Embryonic facial prominence (tissue), 1 donor: ENCODE results near the gene DMBT1.
"Not testable (repeated sequence)": the region's sequence is repeated elsewhere in the genome, so short reads cannot be mapped to it uniquely, and the experiment has no call there.

Experiments
- DNase-seq: peaks from one replicate; pipeline ENCODE4 v3.0.0-alpha.2; 2016; ENCODE audit errors: extremely low spot score

The DMBT1 gene

DNA sequence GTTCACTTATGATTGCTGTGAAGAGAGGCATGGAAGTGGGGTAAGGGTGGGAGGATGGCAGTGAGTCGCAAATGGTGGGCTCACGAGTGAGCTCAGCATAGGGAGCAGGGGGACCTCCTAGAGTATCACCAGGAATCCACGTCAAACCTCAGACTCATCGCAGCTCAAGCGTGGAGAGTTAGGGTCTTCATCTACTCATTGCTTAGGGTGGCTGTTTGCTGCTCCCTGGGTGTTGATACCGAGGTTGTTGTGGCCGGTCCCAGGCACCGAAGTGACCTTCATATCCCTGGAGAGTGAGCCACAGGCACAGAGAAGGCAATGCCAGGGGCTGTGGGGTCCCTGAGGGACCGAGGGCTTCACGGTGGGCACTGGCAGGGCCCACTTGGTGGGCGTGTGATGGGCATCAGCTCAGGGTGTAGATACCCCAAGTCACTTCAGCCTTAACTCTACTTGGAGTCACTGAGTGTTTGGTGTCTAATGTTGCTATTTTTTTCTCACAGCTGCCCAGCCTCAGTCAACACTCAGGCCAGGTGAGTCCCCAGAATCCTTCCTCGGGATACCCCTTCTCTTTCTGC lies 16.8 kb downstream of the DMBT1 start:
- DNase-seq: no peak

DNA sequence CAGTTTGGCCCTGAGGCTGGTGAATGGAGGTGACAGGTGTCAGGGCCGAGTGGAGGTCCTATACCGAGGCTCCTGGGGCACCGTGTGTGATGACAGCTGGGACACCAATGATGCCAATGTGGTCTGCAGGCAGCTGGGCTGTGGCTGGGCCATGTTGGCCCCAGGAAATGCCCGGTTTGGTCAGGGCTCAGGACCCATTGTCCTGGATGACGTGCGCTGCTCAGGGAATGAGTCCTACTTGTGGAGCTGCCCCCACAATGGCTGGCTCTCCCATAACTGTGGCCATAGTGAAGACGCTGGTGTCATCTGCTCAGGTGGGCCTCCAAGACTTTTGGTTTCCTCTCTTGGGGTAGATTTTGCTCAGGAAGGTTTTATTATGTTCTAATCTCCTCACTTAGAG lies 25.5 kb downstream of the DMBT1 start:
- DNase-seq: not testable (repeated sequence)

DNA sequence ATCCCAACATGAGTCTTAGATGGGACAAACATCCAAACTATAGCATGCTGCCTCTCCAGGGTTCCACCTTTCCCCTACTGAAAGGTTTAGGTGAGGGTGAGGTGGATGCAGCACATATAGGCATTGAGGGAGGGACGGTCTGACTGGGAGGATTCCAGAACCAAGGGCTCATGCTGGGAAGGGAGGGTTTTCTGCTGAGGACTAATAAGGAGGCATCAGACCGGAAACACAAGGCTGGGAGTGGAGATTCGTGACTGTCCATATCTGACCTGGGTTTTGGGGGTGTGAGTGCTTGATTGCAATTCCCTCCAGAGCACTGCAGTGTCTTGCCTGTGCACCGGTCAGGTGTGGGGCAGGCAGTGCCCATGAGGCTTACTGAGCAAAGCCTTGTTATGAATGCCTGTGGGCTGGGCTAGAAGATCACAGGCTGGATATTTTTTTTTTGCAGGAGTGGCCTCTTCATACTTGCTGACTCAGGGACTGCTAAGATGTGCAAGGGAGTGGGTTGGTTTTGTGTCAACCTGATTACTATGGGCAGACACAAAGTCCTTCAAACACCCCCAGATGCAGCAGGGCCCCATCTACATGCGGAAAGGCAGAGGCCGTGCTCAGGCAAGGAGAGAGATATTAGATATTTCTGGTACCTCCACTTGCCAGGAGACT lies 26.7 kb downstream of the DMBT1 start:
- DNase-seq: no peak

DNA sequence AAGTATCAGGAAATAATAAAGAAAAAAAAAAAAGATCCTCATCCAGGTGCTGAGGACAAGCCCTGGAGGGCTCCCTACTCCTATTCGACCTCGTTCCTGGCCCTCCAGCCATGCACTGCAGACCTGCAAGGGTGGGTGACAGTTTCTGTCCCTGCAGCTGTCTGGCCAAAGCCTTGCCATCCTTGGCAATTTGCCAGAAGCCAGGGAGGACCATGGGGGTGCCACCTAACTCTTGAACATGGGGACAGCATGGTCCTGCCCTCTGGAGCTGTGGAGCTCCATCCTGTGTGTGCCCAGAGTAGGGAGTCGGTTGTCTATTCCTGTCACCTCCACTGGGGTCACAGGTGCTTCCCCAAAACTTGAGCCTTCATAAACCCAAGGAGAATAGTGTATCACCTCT lies 27.8 kb downstream of the DMBT1 start:
- DNase-seq: no peak

DNA sequence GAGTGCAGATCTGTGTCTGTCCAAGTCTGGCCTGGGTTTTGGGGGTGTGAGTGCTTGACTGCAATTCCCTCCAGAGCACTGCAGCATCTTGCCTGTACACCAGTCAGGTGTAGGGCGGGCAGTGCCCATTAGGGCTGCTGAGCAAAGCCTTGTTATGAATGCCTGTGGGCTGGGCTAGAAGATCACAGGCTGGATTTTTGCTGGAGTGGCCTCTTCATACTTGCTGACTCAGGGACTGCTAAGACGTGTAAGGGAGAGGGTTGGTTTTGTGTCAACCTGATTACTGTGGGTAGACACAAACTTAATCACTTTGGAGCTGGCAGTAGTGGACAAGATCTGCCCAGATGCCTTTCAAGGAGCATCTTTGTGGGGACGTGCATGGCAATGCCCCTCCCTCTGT lies 29.6 kb downstream of the DMBT1 start:
- DNase-seq: no peak

DNA sequence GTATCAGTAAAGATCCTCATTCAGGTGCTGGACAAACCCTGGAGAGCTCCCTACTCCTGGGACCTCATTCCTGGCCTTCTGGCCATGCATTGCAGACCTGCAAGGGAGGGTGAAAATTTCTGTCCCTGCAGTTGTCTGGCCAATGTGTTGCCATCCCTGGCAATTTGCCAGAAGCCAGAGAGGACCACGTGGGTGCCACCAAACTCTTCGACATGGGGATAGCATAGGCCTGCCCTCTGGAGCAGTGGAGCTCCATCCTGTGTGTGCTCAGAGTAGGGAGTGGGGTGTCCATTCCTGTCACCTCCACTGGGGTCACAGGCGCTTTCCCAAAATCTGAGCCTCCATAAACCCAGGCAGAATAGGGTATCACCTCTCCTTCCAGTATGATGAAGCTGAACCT lies 31.2 kb downstream of the DMBT1 start:
- DNase-seq: no peak

DNA sequence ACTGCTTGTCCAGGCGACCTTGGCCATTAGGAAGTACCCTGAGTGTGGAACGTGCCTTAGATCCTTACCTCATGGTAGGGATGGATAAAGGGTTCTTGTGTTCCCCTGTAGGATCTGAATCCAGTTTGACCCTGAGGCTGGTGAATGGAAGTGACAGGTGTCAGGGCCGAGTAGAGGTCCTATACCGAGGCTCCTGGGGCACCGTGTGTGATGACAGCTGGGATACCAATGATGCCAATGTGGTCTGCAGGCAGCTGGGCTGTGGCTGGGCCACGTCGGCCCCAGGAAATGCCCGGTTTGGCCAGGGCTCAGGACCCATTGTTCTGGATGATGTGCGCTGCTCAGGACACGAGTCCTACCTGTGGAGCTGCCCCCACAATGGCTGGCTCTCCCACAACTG lies 31.6 kb downstream of the DMBT1 start:
- DNase-seq: no peak

DNA sequence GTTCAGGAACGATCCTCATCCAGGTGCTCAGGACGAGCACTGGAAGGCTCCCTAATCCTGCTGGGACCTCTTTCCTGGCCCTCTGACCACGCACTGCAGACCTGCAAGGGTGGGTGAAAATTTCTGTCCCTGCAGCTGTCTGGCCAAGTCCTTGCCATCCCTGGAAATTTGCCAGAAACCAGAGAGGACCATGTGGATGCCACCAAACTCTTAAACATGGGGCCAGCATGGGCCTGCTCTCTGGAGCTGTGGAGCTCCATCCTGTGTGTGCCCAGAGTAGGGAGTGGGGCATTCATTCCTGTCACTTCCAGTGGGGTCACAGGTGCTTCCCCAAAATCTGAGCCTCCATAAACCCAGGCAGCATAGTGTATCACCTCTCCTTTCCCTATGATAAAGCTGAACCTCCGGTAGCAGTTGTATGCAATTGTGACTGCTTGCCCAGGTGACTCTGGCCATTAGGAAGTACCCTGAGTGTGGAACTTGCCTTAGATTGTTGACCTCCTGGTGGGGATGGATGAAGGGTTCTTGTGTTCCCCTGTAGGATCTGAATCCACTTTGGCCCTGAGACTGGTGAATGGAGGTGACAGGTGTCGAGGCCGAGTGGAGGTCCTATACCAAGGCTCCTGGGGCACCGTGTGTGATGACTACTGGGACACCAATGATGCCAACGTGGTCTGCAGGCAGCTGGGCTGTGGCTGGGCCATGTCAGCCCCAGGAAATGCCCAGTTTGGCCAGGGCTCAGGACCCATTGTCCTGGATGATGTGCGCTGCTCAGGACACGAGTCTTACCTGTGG lies 57.1 kb downstream of the DMBT1 start:
- DNase-seq: no peak

DNA sequence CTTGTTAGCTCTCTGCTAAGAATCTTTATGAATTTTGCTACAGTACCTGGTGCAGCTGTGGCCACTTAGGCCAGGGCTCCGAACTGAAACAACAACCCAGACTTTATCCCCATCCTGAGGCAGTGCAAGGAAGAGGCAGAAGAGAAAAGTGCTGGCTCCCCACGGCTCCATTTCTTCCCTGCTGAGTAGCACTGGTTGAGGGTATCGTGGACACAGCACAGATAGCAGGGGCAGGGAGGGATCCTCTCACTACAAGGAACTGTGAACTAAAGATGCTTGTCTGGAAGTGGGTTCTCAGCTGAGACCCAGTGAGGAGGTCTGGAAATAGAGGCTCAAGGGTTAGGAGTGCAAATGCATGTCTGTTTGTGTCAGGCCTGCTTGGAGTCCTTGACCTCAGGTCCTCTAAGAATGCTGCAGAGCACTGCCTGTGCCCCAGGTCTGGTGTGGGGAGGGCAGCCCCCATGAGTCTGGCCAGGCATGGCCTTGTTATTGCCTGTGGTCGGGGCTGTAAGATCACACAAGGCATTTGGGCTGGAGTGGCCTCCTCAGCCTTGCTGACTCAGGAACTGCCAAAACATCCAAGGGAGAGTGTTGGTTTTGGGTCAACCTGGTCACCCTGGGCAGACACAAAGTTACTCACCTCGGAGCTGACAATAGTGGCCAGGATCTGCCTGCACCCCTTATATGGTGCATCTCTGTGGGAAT lies 58.1 kb downstream of the DMBT1 start:
- DNase-seq: no peak

DNA sequence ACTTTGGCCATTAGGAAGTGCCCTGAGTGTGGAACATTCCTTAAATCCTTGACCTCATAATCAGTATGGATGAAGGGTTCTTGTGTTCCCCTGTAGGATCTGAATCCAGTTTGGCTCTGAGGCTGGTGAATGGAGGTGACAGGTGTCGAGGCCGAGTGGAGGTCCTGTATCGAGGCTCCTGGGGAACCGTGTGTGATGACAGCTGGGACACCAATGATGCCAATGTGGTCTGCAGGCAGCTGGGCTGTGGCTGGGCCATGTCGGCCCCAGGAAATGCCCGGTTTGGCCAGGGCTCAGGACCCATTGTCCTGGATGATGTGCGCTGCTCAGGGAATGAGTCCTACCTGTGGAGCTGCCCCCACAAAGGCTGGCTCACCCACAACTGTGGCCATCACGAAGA lies 60.4 kb downstream of the DMBT1 start:
- not testable (repeated sequence) for DNase-seq

DNA sequence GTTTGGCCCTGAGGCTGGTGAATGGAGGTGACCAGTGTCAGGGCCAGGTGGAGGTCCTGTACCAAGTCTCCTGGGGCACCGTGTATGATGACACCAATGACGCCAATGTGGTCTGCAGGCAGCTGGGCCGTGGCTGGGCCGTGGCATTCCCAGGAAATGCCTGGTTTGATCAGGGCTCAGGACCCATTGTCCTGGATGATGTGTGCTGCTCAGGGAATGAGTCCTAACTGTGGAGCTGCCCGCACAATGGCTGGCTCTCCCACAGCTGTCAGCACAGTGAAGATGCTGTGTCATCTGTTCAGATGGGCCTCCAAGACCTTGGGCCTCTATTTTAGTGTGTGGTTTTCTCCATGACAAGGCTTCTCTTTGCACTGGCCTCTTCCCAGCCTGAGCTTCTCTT lies 64.0 kb downstream of the DMBT1 start:
- no peak for DNase-seq

DNA sequence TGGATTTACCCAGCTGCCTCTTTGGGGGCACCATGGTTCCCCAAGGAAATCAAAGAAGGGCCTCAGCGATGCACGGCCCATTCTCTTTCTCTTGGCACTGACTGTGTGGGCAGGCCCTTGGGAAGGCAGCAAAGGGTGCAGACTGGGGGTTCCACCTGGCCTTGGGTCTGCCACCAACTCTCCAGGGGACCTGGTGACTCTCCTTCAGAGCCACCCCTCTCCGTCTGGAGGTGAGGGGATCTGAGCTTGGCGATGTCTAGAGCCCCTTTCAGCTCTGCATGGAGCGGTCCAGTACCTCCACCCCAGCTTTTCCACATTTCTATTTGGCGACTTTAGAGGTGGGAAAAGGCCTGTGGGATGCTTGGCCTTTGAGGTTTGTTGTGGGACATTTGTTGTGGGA lies 70.0 kb downstream of the DMBT1 start:
- DNase-seq: no peak

DNA sequence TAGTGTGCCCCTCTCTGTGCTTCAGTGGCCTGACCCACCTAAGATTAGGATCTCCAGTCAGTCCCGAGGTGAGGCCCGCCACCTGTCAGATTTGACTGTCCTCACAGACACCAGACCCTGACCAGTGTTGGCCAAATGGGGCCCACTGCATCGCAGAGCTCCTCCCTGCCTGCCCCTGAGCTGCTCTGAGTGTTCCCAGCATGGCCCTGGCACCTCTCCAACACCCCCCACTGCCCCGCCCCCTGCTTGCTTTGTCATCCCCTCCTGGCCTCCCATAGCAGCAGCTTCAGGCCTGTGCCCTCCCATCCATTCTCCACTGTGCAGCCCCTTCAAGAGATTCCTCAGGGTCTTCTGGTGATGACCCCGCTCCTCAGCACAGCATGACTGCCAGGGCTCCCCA lies 71.5 kb downstream of the DMBT1 start:
- DNase-seq: no peak

DNA sequence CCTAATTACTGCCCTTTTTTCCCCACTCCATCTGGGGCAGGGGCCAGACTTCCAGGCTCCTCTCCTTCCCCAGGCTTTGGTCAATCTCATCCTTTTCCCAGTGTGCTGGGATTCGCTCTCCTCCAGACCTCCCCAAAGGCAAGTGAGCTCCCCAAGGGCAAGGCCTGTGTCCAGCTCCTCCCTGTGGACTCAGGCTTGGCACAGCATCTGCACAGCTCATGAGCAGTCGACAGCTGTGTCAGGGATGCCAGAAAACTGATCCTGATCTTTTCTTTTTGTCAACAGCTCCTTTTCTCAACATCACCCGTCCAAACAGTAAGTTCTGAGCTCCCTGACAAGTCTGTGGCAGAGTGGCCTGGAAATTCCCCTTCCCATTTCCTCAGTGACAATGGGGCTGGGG lies 72.0 kb downstream of the DMBT1 start:
- DNase-seq: no peak

DNA sequence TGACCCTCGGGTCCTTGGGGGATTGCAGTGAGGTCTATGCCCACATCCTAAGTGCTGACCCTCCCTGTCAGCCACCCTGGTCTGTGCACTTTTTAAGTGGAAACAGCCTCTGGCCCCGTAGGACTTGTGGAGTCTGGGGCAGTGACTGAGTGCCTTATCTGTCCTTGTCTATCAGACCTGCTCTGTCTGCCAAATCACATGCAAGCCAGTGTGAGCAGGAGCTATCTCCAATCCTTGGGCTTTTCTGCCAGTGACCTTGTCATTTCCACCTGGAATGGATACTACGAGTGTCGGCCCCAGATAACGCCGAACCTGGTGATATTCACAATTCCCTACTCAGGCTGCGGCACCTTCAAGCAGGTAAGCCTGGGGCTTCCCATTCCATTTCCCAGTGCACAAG lies 76.4 kb downstream of the DMBT1 start:
- no peak for DNase-seq

DNA sequence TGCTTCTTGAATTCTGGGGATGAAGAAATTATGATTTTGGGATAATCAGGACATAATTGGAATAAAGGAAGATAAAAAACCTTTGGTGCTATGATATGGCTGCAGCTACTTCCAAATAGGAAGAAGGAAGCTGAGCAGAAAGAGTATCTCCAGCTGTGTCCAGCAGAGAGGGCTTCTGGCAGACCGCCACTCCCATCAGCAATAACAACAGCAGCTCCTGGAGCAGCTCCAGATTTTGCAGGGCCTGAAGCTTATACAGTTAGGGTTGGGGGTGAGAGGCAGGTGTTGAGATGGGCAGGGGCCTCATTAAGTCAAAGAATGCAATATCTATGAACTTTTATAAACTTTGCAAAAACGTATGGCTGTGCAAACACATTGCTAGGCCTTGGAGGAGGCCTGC lies 76.8 kb downstream of the DMBT1 start:
- DNase-seq: no peak

DNA sequence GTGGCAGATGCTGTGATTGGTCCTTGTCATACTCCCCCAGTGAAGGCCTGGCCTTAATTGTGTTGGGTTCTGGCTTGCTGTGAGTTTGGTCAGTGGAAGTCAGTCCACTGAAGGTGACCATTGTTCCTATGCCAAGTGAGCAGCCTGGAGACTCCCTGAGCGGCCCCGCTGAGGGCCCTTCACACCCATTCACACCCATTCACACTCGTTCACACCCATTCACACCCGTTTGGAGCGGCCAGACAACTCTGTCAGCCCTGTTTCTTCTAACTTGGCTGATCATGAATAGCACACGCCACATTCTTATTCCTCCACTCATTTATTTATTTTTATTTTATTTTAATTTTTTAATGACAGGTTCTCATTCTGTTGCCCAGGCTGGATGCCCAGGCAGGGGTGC lies 77.6 kb downstream of the DMBT1 start:
- DNase-seq: no peak

DNA sequence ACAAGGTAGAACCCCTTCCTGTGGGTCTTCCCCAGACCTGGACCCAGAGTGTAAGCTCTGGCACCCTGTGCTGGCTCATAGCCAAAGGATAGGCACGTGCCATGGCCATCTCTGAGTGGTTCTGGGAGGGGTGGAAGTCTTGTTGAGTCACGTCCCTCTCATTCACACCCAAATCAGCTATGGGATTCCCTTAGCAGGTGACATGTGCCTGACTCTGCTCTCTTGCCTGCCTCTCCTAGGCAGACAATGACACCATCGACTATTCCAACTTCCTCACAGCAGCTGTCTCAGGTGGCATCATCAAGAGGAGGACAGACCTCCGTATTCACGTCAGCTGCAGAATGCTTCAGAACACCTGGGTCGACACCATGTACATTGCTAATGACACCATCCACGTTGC lies 79.2 kb downstream of the DMBT1 start:
- DNase-seq: no peak

DNA sequence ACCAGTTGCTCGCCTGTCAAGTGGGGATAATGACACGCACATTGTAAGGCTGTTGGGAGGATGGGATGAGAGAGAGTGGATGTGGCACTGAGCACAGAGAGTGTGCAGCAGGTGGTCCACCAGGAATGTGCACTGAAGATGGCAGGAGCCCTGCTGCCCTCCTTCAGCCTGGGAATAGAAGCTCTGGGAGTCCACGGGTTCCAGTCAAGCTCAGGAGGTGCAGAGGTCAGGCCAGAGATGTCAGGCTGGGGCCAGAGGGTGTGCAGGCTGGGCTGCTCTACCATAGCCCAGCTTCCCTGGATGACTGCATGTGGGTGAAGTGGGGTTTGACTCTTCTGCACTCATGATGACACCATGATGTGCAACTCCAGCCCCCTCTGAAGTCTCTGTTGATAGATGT lies 80.4 kb downstream of the DMBT1 start:
- no peak for DNase-seq

DNA sequence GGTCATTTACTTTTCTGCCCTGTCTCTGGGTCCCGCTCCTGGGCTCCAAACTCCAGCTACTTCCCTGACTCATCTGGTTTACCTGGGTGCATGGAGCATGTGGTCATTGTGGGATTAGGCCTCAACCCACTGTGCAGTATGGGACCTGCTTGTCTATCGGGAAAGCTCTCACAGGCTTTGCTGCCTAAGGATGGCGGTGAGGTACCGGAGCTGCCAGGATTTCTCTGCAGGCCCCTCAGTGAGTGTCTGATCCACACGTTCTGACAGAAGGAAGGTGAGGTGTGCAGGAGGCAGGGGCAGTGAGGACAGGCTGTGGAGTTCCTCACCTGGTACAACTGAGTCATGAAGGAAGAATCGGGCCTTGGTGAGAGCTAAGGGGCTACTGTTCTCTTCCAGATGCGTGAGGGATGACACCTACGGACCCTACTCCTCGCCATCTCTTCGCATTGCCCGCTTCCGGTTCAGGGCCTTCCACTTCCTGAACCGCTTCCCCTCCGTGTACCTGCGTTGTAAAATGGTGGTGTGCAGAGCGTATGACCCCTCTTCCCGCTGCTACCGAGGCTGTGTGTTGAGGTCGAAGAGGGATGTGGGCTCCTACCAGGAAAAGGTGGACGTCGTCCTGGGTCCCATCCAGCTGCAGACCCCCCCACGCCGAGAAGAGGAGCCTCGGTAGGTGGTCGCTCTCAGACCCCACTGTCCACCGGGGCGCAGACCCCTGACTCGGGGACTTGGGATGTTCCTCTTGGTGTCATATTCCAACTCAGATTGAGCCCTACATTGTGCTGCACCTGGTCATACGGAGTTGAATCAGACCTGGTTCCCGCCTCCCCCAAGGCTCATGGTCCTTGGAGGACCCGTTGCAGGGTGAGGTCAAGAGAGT lies 82.4 kb downstream of the DMBT1 start:
- DNase-seq: no peak

DNA sequence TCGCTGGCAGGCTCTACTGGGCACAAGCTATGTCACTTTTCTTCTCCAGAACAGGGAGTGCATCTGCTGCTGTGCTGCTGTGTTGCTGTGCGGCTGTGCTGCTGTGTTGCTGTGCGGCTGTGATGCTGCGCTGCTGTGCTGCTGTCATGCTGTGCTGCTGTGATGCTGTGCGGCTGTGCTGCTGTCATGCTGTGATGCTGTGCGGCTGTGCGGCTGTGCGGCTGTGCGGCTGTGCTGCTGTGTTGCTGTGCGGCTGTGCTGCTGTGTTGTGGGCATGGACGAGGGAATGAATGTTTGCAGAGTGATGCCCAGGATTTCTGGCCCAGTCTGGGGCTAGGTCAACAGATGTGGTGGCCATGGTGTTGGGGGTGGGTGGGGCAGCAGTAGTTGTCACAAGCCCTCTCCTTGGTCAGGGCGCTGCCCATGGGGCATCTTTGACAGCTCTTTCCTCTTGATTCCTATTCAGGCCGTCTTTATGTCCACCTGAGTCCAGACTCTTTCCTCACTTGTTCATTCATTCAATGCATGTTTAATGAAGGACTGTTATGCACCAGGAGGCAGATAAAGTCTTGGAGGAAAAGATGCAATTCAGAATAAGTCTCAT lies 83.5 kb downstream of the DMBT1 start:
- no peak for DNase-seq
